Breast epithelium (tissue), 3 donors: ENCODE measurements around the gene WNT1.

ENCODE experiments used
- POLR2A ChIP-seq: fragments of 450-650 bp; IDR thresholded peaks from one replicate; pipeline ENCODE4 v1.6.1; 2016; ENCODE audit warnings: antibody characterized with exemption, mild to moderate bottlenecking, moderate library complexity
- TF ChIP-seq, protein P1 (sequence below), 3 donors: fragments of 450-650 bp; IDR thresholded peaks; one replicate each; pipeline ENCODE4 v1.5.1; 2016 to 2017; ENCODE audit warnings: antibody characterized with exemption in 3 of 3, mild to moderate bottlenecking in 3 of 3, moderate library complexity in 3 of 3

DNA sequence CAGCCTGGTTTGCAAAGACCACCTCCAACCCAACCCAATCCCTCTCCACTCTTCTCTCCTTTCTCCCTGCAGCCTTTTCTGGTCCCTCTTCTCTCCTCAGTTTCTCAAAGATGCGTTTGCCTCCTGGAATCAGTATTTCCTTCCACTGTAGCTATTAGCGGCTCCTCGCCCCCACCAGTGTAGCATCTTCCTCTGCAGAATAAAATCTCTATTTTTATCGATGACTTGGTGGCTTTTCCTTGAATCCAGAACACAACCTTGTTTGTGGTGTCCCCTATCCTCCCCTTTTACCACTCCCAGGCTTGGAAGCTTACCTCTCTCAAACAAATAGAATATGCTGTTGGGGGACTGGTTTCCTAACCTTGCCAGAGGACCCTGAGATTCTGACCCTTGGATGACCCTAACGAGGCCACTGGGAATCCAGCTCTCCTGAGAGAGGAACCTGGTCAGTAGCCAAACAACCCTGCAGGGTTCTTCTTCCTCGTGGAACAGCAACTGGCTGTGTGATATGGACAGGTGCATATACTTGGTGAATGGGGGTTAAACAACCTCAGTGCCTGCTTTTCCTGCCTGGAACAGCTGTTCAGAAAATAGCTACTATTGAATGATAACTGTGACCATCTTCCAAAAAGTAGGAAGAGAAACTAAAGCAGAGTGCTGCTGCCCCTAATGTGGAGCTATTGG, 4.4 kb downstream of the WNT1 start:
- TF ChIP-seq, protein P1, sequence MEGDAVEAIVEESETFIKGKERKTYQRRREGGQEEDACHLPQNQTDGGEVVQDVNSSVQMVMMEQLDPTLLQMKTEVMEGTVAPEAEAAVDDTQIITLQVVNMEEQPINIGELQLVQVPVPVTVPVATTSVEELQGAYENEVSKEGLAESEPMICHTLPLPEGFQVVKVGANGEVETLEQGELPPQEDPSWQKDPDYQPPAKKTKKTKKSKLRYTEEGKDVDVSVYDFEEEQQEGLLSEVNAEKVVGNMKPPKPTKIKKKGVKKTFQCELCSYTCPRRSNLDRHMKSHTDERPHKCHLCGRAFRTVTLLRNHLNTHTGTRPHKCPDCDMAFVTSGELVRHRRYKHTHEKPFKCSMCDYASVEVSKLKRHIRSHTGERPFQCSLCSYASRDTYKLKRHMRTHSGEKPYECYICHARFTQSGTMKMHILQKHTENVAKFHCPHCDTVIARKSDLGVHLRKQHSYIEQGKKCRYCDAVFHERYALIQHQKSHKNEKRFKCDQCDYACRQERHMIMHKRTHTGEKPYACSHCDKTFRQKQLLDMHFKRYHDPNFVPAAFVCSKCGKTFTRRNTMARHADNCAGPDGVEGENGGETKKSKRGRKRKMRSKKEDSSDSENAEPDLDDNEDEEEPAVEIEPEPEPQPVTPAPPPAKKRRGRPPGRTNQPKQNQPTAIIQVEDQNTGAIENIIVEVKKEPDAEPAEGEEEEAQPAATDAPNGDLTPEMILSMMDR (IDR thresholded peaks at IDR 0.05), result no peak
- no peak for TF ChIP-seq POLR2A
